ENCODE measurements around the gene NUDC. TPM values are rescaled to one million over a fixed set of nuclear protein-coding genes. Genes with fewer than 3 reads are reported as not detected.

NUDC gene
- total and polyA plus RNA-seq, 2 donors from 2014 or later = 61.5 to 112 TPM

- no peaks in the 10 kb centered on the region for H3K27me3 ChIP-seq (ENCODE audit: control insufficient read depth, insufficient read depth, low read length)
- DNase-seq (no peak), FAIRE-seq (no peak)
- H3K9ac ChIP-seq (ENCODE audit: low read length in 3 of 3) = no peak overlapping the region
- H3K36me3 ChIP-seq (ENCODE audit: control insufficient read depth in 2 of 3, insufficient read depth in 3 of 3, low read length in 3 of 3) = peaks cover 0 to 14% (median 11%) of the 10 kb centered on the region in 3 donors
- H3K27ac ChIP-seq (ENCODE audit: low read depth in 2 of 2, low read length in 2 of 2) = no peak overlapping the region
- H3K4me3 ChIP-seq (ENCODE audit: low read length in 3 of 3) = no peak overlapping the region
- H3K9me3 ChIP-seq (ENCODE audit: control insufficient read depth in 2 of 3, insufficient read depth in 1 of 3, low read length in 3 of 3) = no peaks in the 10 kb centered on the region
- peaks cover 0 to 8% (median 0%) of the 10 kb centered on the region in 3 donors for H3K4me1 ChIP-seq (ENCODE audit: control insufficient read depth in 2 of 3, insufficient read depth in 2 of 3, low read depth in 1 of 3, low read length in 3 of 3)
- TF ChIP-seq CTCF (IDR thresholded peaks at IDR 0.05; ENCODE audit: borderline replicate concordance, extremely low read depth, insufficient read depth) = no peak
- intact Hi-C loops (cut with DNase I) = no loop called here
Observed at GRCh38 chr1:26949266-26949925, 27.9 kb downstream of the NUDC start.

GRCh38 chr1:26949926-26950319 lies 28.4 kb downstream of the NUDC start:
- Histone ChIP-seq H3K36me3 (ENCODE audit: control insufficient read depth in 2 of 3, insufficient read depth in 3 of 3, low read length in 3 of 3) (peaks cover 0 to 14% (median 11%) of the 10 kb centered on the region in 3 donors), H3K4me3 (ENCODE audit: low read length in 3 of 3) (no peak overlapping the region), H3K27ac (ENCODE audit: low read depth in 2 of 2, low read length in 2 of 2) (no peak overlapping the region), H3K27me3 (ENCODE audit: control insufficient read depth, insufficient read depth, low read length) (no peaks in the 10 kb centered on the region), H3K9ac (ENCODE audit: low read length in 3 of 3) (no peak overlapping the region), H3K9me3 (ENCODE audit: control insufficient read depth in 2 of 3, insufficient read depth in 1 of 3, low read length in 3 of 3) (no peaks in the 10 kb centered on the region), H3K4me1 (ENCODE audit: control insufficient read depth in 2 of 3, insufficient read depth in 2 of 3, low read depth in 1 of 3, low read length in 3 of 3) (peaks cover 0 to 8% (median 0%) of the 10 kb centered on the region in 3 donors)
- DNase-seq (no peak), FAIRE-seq (no peak)
- intact Hi-C loops (cut with DNase I) = no loop called here
- no peak for TF ChIP-seq CTCF (IDR thresholded peaks at IDR 0.05; ENCODE audit: borderline replicate concordance, extremely low read depth, insufficient read depth)

GRCh38 chr1:26950602-26951001 lies 29.1 kb downstream of the NUDC start:
- Histone ChIP-seq H3K9me3 (ENCODE audit: control insufficient read depth in 2 of 3, insufficient read depth in 1 of 3, low read length in 3 of 3) (no peaks in the 10 kb centered on the region), H3K27ac (ENCODE audit: low read depth in 2 of 2, low read length in 2 of 2) (no peak overlapping the region), H3K4me1 (ENCODE audit: control insufficient read depth in 2 of 3, insufficient read depth in 2 of 3, low read depth in 1 of 3, low read length in 3 of 3) (peaks cover 0 to 3% (median 0%) of the 10 kb centered on the region in 3 donors), H3K9ac (ENCODE audit: low read length in 3 of 3) (no peak overlapping the region), H3K4me3 (ENCODE audit: low read length in 3 of 3) (no peak overlapping the region), H3K36me3 (ENCODE audit: control insufficient read depth in 2 of 3, insufficient read depth in 3 of 3, low read length in 3 of 3) (peaks cover 0 to 7% (median 4%) of the 10 kb centered on the region in 3 donors), H3K27me3 (ENCODE audit: control insufficient read depth, insufficient read depth, low read length) (no peaks in the 10 kb centered on the region)
- intact Hi-C loops (cut with DNase I) = no loop called here
- no peak for DNase-seq
- no peak for FAIRE-seq
- no peak for TF ChIP-seq CTCF (IDR thresholded peaks at IDR 0.05; ENCODE audit: borderline replicate concordance, extremely low read depth, insufficient read depth)

Data from kidney (tissue), 14 donors.